Measurements from ENCODE around the gene ARHGAP11B. TPM values are rescaled to one million over a fixed set of nuclear protein-coding genes. Genes with fewer than 3 reads are reported as not detected.

Gene ARHGAP11B

Small RNA genes within 50 kb of the gene (small RNA-seq; reads per million reads assigned to genes)
- gene RF00019 (not detected), gene RF00096 (not detected), gene RN7SL628P (not detected)

Other genes starting within 250 kb of the ARHGAP11B start
- not detected in 2 replicates for gene CHRFAM7A, start 232.6 kb upstream of the ARHGAP11B start, total RNA-seq (2014; rRNA removed; shearing (Covaris generic))
- gene GOLGA8R, start 211.9 kb upstream of the ARHGAP11B start, total RNA-seq (2014; rRNA removed; shearing (Covaris generic)): not detected in 2 replicates
- gene GOLGA8Q, start 74.1 kb upstream of the ARHGAP11B start, total RNA-seq (2014; rRNA removed; shearing (Covaris generic)): not detected in 2 replicates
- gene GOLGA8H, start 22.1 kb upstream of the ARHGAP11B start, total RNA-seq (2014; rRNA removed; shearing (Covaris generic)): not detected in 2 replicates